ENCODE measurements around the gene TANGO2.
A peak's percentile ranks its signal among the peaks of the same experiment; 100 is the strongest.

TANGO2 gene

DNA sequence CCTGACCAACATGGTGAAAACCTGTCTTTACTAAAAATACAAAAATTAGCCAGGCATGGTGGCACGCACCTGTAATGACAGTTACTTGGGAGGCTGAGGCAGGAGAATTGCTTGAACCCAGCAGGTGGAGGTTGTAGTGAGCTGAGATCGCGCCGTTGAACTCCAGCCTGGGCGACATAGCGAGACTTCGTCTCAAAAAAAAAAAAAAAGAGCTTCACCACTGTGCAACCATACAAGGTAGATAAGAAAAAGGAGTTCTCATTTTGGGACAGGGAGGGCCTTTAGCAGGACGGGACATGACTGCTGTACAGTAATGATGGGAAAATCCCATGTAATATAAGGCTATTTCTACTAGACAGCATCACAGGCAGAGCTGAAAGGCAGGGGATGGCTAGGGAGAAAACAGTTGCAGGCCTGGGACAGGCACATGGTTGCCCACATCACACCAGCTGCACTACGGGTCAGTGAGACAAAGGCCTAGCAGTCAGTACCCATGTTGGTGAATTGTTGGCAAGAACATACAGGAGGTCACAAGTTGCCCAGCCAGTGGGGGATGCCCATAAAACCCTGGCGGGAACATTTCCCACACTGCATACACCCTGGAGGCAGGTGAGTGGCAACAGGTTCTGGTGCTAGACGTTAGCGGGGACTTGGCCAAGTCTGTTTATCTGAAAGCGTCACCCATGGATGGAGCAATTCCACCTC is 5.4 kb downstream of the TANGO2 start:
- no peak overlapping the region for H3K4me3 ChIP-seq (ENCODE audit: low read depth, low read length)
- no peak for DNase-seq (ENCODE audit: low read depth)
- TF ChIP-seq MYC (IDR thresholded peaks at IDR 0.05; ENCODE audit: low read depth, low read length) (no peak), POLR2A (IDR thresholded peaks at IDR 0.05; ENCODE audit: extremely low read depth, insufficient read length) (no peak)
- TF ChIP-seq, protein P1, sequence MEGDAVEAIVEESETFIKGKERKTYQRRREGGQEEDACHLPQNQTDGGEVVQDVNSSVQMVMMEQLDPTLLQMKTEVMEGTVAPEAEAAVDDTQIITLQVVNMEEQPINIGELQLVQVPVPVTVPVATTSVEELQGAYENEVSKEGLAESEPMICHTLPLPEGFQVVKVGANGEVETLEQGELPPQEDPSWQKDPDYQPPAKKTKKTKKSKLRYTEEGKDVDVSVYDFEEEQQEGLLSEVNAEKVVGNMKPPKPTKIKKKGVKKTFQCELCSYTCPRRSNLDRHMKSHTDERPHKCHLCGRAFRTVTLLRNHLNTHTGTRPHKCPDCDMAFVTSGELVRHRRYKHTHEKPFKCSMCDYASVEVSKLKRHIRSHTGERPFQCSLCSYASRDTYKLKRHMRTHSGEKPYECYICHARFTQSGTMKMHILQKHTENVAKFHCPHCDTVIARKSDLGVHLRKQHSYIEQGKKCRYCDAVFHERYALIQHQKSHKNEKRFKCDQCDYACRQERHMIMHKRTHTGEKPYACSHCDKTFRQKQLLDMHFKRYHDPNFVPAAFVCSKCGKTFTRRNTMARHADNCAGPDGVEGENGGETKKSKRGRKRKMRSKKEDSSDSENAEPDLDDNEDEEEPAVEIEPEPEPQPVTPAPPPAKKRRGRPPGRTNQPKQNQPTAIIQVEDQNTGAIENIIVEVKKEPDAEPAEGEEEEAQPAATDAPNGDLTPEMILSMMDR (IDR thresholded peaks at IDR 0.05; ENCODE audit: low read depth, low read length) = no peak
- TF ChIP-seq, protein P2, sequence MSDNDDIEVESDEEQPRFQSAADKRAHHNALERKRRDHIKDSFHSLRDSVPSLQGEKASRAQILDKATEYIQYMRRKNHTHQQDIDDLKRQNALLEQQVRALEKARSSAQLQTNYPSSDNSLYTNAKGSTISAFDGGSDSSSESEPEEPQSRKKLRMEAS (IDR thresholded peaks at IDR 0.05; ENCODE audit: low read depth, low read length) = no peak

DNA sequence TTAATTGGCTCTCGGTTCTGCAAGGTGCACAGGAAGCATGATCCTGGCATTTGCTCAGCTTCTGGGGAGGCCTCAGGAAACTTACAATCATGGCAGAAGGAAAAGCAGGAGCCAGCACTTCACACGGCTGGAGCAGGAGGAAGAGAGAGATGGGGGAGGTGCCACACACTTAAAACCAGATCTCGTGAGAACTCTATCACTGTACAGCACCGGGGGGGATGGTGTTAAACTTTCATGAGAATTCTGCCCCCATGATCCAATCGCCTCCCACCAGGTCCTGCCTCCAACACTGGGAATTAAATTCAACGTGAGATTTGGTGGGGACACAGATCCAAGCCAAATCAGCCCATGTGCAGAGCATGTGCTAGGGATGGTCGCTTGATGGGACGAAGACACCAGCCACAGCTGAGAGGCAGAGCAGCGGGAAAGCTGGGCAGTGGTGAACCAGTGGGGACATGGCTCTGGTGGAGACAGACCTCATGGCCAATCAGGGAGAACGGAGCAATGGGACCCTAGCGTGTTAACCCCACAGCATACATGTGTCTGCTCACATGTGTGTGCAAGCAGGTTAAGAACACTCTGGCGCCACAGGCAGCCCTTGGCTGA is 6.2 kb downstream of the TANGO2 start:
- H3K4me3 ChIP-seq (ENCODE audit: low read depth, low read length) = no peak overlapping the region
- TF ChIP-seq MYC (IDR thresholded peaks at IDR 0.05; ENCODE audit: low read depth, low read length) = no peak
- TF ChIP-seq, protein P2 (IDR thresholded peaks at IDR 0.05; ENCODE audit: low read depth, low read length) = no peak
- no peak for DNase-seq (ENCODE audit: low read depth)

DNA sequence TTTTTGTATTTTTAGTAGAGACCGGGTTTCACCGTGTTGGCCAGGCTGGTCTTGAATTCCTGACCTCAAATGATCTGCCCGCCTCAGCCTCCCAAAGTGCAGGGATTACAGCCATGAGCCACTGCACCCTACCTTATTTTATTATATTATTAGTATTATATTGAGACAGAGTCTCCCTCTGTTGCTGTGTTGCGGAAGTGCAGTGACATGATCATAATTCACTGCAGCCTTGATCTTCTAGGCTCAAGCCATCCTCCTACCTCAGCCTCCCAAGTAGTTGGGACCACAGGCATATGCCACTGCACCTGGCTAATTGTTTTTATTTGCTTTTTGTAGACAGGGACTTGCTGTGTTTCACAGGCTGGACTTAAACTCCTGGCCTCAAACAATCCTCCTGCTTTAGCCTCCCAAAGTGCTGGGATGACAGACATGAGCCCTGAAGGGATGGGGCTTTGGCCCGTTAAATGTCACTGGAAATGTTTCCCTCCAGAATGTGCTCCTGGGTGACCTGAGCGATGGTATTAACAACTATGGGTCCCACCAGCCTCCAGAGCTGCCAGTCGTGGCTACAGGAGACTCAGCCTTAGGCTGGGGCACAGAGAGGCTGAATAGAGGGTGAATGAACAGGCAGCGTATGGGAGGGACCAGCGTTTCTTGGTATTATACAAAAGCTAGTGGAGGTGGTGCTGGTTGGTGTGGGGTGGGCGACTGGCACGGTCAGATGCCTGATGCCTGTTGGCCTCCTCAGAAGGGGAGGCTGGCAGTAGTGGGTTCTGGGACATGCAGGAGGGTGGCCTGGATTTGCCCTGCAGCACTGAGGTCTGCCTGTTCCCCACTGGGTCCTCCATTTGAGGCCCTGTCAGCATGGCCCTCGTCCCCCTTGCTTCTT is 7.3 kb downstream of the TANGO2 start:
- no peak overlapping the region for H3K4me3 ChIP-seq (ENCODE audit: low read depth, low read length)
- peak; percentile 42 for DNase-seq (ENCODE audit: low read depth)
- TF ChIP-seq, protein P1 (IDR thresholded peaks at IDR 0.05; ENCODE audit: low read depth, low read length) = peak; percentile 37
- no peak for TF ChIP-seq POLR2A (IDR thresholded peaks at IDR 0.05; ENCODE audit: extremely low read depth, insufficient read length)

DNA sequence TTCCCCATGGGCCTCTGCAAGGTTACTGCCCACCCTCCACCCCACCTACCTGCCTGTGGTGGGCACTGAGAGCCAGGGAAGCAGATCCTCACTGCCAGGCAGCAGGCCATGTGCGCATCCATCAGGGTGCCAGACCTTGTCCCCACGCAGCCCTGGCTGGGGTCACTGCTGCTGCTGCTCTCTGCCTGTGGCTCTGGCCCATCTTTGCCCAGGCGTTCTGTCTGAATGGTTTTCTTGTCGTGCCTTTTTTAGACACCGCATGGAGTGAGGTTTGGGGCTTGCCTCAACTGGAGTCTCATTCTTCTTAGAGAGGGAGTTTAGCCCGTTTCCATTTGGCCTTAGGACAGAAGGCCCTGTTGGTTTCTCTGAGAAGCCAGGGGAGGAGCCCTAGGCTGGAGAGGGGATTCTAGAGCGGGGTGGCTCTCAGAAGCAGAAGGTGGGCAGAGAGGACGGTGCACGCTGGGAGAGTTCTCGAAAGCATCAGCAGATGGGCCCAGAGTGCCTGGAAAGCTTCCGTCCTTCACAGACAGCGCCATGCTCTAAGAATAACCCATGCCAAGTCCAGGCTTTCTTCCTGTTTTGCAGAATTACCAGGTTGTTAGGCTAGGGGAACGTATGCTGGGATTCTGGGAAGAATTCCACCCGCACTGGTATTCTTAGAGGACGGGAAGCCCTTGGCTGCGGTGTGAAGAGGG is 8.1 kb downstream of the TANGO2 start:
- no peak for TF ChIP-seq POLR2A (IDR thresholded peaks at IDR 0.05; ENCODE audit: extremely low read depth, insufficient read length)
- TF ChIP-seq, protein P1 (IDR thresholded peaks at IDR 0.05; ENCODE audit: low read depth, low read length) = no peak
- TF ChIP-seq, protein P2 (IDR thresholded peaks at IDR 0.05; ENCODE audit: low read depth, low read length) = no peak
- TF ChIP-seq MYC (IDR thresholded peaks at IDR 0.05; ENCODE audit: low read depth, low read length) = no peak
- no peak overlapping the region for H3K4me3 ChIP-seq (ENCODE audit: low read depth, low read length)
- no peak for DNase-seq (ENCODE audit: low read depth)

DNA sequence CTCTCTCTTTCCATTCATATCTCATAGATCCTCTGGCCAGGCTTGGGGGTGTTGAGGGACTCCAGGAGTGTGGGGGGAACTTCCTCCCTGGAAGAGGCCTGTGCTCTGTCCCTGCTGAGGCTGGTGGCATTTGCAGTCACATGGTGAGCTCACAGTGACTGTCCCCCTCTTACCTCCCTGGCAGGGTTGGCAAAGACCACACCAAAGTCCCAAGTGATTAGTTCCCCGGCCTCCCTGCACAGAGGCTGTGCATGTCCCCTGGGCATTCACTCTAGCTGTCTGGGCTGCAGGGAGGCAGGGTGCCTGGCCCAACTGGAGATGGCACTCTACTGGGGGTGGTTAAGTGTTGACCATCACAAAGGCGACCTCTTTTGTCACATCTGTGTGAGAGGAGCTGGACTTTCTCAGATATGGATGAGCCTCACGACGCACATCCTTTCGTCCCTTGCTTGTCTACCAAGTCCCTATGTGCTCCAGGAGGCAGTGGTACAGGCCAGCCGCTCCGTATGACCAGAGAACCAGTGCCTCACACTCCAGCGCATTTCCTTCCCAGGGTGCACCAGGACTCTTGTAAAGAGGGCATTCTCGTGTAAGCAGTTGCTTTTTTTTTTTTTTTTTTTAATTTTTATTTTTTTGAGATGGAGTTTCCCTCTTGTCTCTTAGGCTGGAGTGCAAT is 8.8 kb downstream of the TANGO2 start:
- DNase-seq (ENCODE audit: low read depth) = peak; percentile 50
- no peak for TF ChIP-seq MYC (IDR thresholded peaks at IDR 0.05; ENCODE audit: low read depth, low read length)
- TF ChIP-seq, protein P1 (IDR thresholded peaks at IDR 0.05; ENCODE audit: low read depth, low read length) = no peak
- TF ChIP-seq, protein P2 (IDR thresholded peaks at IDR 0.05; ENCODE audit: low read depth, low read length) = no peak
- TF ChIP-seq POLR2A (IDR thresholded peaks at IDR 0.05; ENCODE audit: extremely low read depth, insufficient read length) = no peak
- no peak overlapping the region for H3K4me3 ChIP-seq (ENCODE audit: low read depth, low read length)

All from NB4 (cell line).